Measurements from ENCODE around the gene AFF3.

Gene AFF3

GRCh38 chr2:99981840-99982239, 160.6 kb downstream of the AFF3 start:
- H3K36me3 ChIP-seq (ENCODE audit: control insufficient read depth, insufficient read depth, low read length), result no peaks in the 10 kb centered on the region
- no peaks in the 10 kb centered on the region for H3K4me1 ChIP-seq (ENCODE audit: control insufficient read depth, insufficient read depth, low read length, poor library complexity, severe bottlenecking)
- H3K9me3 ChIP-seq (ENCODE audit: control insufficient read depth, low read length), result no peaks in the 10 kb centered on the region
- H3K4me3 ChIP-seq (ENCODE audit: insufficient read depth, low read depth, low read length, poor library complexity, severe bottlenecking), result no peak overlapping the region
- H3K27ac ChIP-seq (ENCODE audit: insufficient read depth, low read length, poor library complexity, severe bottlenecking), result no peak overlapping the region
- H3K27me3 ChIP-seq (replicated peaks; ENCODE audit: control insufficient read depth, insufficient read depth, low read length, poor library complexity, severe bottlenecking), result no peaks in the 10 kb centered on the region
- no peak for DNase-seq

DNA sequence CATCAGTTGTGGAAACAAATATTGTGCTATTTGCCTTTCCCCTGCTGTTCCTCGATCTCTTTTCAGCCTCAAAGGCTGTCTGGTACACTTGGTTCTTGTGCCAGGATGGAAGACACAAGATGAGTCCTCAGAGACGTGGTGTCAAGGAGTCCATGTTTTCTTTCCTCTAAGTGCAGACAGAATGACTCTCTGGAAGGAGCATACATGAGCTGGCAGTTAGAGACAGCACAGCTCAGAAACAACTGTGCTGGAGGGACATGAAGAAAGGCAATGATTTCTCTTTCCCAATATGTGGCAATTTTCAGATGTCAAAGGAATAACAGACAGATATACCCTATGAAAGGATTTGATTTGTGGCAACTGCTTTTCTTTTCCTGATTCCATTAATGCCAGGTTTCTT, 162.2 kb downstream of the AFF3 start:
- DNase-seq, result no peak
- Histone ChIP-seq H3K4me3 (ENCODE audit: insufficient read depth, low read depth, low read length, poor library complexity, severe bottlenecking) (no peak overlapping the region), H3K27me3 (replicated peaks; ENCODE audit: control insufficient read depth, insufficient read depth, low read length, poor library complexity, severe bottlenecking) (no peaks in the 10 kb centered on the region), H3K4me1 (ENCODE audit: control insufficient read depth, insufficient read depth, low read length, poor library complexity, severe bottlenecking) (no peaks in the 10 kb centered on the region), H3K27ac (ENCODE audit: insufficient read depth, low read length, poor library complexity, severe bottlenecking) (no peak overlapping the region), H3K36me3 (ENCODE audit: control insufficient read depth, insufficient read depth, low read length) (no peaks in the 10 kb centered on the region), H3K9me3 (ENCODE audit: control insufficient read depth, low read length) (no peaks in the 10 kb centered on the region)

- H3K27ac ChIP-seq (ENCODE audit: insufficient read depth, low read length, poor library complexity, severe bottlenecking), result no peak overlapping the region
- H3K36me3 ChIP-seq (ENCODE audit: control insufficient read depth, insufficient read depth, low read length), result no peaks in the 10 kb centered on the region
- no peak for DNase-seq
- H3K9me3 ChIP-seq (ENCODE audit: control insufficient read depth, low read length), result no peaks in the 10 kb centered on the region
- H3K4me1 ChIP-seq (ENCODE audit: control insufficient read depth, insufficient read depth, low read length, poor library complexity, severe bottlenecking), result no peaks in the 10 kb centered on the region
- no peak overlapping the region for H3K4me3 ChIP-seq (ENCODE audit: insufficient read depth, low read depth, low read length, poor library complexity, severe bottlenecking)
- no peaks in the 10 kb centered on the region for H3K27me3 ChIP-seq (replicated peaks; ENCODE audit: control insufficient read depth, insufficient read depth, low read length, poor library complexity, severe bottlenecking)
These were observed 164.4 kb downstream of the AFF3 start for GRCh38 chr2:99977966-99978365.

GRCh38 chr2:99975386-99975785, 167.0 kb downstream of the AFF3 start:
- no peaks in the 10 kb centered on the region for H3K4me1 ChIP-seq (ENCODE audit: control insufficient read depth, insufficient read depth, low read length, poor library complexity, severe bottlenecking)
- no peak for DNase-seq
- no peaks in the 10 kb centered on the region for H3K27me3 ChIP-seq (replicated peaks; ENCODE audit: control insufficient read depth, insufficient read depth, low read length, poor library complexity, severe bottlenecking)
- no peaks in the 10 kb centered on the region for H3K9me3 ChIP-seq (ENCODE audit: control insufficient read depth, low read length)
- H3K36me3 ChIP-seq (ENCODE audit: control insufficient read depth, insufficient read depth, low read length), result no peaks in the 10 kb centered on the region
- H3K27ac ChIP-seq (ENCODE audit: insufficient read depth, low read length, poor library complexity, severe bottlenecking), result no peak overlapping the region
- no peak overlapping the region for H3K4me3 ChIP-seq (ENCODE audit: insufficient read depth, low read depth, low read length, poor library complexity, severe bottlenecking)

GRCh38 chr2:99974682-99975375, 167.6 kb downstream of the AFF3 start:
- Histone ChIP-seq H3K27ac (ENCODE audit: insufficient read depth, low read length, poor library complexity, severe bottlenecking) (no peak overlapping the region), H3K9me3 (ENCODE audit: control insufficient read depth, low read length) (no peaks in the 10 kb centered on the region), H3K4me3 (ENCODE audit: insufficient read depth, low read depth, low read length, poor library complexity, severe bottlenecking) (no peak overlapping the region), H3K27me3 (replicated peaks; ENCODE audit: control insufficient read depth, insufficient read depth, low read length, poor library complexity, severe bottlenecking) (no peaks in the 10 kb centered on the region), H3K36me3 (ENCODE audit: control insufficient read depth, insufficient read depth, low read length) (no peaks in the 10 kb centered on the region), H3K4me1 (ENCODE audit: control insufficient read depth, insufficient read depth, low read length, poor library complexity, severe bottlenecking) (no peaks in the 10 kb centered on the region)
- DNase-seq, result no peak

DNA sequence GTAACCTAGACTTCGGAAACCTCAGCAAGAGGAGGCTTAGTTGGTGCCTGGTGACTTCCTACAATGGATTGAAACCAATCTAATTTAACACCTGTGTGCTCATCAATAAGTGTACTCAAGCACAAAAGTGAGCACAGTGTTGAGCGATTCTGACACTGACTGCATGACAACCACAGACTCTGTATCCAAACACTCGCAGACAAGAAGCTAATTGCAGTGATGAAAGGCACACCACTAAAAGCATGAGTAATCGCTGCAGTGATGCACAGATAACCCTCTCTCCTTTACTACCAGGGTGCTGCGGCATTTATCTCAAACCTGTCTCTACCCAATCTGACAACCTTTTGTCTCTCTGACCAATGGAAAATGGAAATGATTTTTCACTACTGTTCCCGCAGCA, 168.1 kb downstream of the AFF3 start:
- DNase-seq, result no peak
- Histone ChIP-seq H3K4me3 (ENCODE audit: insufficient read depth, low read depth, low read length, poor library complexity, severe bottlenecking) (no peak overlapping the region), H3K4me1 (ENCODE audit: control insufficient read depth, insufficient read depth, low read length, poor library complexity, severe bottlenecking) (no peaks in the 10 kb centered on the region), H3K9me3 (ENCODE audit: control insufficient read depth, low read length) (no peaks in the 10 kb centered on the region), H3K27ac (ENCODE audit: insufficient read depth, low read length, poor library complexity, severe bottlenecking) (no peak overlapping the region), H3K27me3 (replicated peaks; ENCODE audit: control insufficient read depth, insufficient read depth, low read length, poor library complexity, severe bottlenecking) (no peaks in the 10 kb centered on the region), H3K36me3 (ENCODE audit: control insufficient read depth, insufficient read depth, low read length) (no peaks in the 10 kb centered on the region)

DNA sequence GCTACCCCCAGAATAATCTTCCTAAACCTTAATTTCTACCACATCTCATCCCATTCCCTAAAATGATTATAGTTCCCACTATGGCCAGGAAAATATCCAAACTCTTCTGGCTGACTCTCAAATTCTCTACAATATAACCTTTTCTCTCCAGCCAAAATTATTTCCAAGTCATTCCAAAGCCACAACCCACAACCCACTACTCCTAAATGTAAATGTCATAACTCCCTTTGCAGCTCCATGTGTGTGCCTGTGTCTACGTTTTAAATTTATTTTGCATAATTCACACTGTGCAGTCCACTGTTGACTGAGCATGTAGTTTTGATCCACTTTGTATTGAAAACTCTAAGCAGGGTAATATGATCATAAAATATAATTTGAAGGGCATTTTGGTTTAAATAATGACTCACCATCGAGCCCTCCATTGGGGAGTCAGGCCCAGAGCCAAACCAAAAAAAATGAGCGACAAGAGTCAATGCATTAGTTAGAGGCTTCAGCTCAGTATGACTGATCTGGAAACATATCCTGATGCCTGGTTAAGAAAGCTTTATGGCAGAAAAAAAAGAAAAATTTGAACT, 171.0 kb downstream of the AFF3 start:
- Histone ChIP-seq H3K4me3 (ENCODE audit: insufficient read depth, low read depth, low read length, poor library complexity, severe bottlenecking) (no peak overlapping the region), H3K4me1 (ENCODE audit: control insufficient read depth, insufficient read depth, low read length, poor library complexity, severe bottlenecking) (no peaks in the 10 kb centered on the region), H3K27ac (ENCODE audit: insufficient read depth, low read length, poor library complexity, severe bottlenecking) (no peak overlapping the region), H3K27me3 (replicated peaks; ENCODE audit: control insufficient read depth, insufficient read depth, low read length, poor library complexity, severe bottlenecking) (no peaks in the 10 kb centered on the region), H3K9me3 (ENCODE audit: control insufficient read depth, low read length) (no peaks in the 10 kb centered on the region), H3K36me3 (ENCODE audit: control insufficient read depth, insufficient read depth, low read length) (no peaks in the 10 kb centered on the region)
- no peak for DNase-seq

- Histone ChIP-seq H3K27me3 (replicated peaks; ENCODE audit: control insufficient read depth, insufficient read depth, low read length, poor library complexity, severe bottlenecking) (no peaks in the 10 kb centered on the region), H3K4me1 (ENCODE audit: control insufficient read depth, insufficient read depth, low read length, poor library complexity, severe bottlenecking) (no peaks in the 10 kb centered on the region), H3K36me3 (ENCODE audit: control insufficient read depth, insufficient read depth, low read length) (no peaks in the 10 kb centered on the region), H3K27ac (ENCODE audit: insufficient read depth, low read length, poor library complexity, severe bottlenecking) (no peak overlapping the region), H3K4me3 (ENCODE audit: insufficient read depth, low read depth, low read length, poor library complexity, severe bottlenecking) (no peak overlapping the region), H3K9me3 (ENCODE audit: control insufficient read depth, low read length) (no peaks in the 10 kb centered on the region)
- DNase-seq, result no peak
These were observed 172.0 kb downstream of the AFF3 start for GRCh38 chr2:99970292-99970868.

DNA sequence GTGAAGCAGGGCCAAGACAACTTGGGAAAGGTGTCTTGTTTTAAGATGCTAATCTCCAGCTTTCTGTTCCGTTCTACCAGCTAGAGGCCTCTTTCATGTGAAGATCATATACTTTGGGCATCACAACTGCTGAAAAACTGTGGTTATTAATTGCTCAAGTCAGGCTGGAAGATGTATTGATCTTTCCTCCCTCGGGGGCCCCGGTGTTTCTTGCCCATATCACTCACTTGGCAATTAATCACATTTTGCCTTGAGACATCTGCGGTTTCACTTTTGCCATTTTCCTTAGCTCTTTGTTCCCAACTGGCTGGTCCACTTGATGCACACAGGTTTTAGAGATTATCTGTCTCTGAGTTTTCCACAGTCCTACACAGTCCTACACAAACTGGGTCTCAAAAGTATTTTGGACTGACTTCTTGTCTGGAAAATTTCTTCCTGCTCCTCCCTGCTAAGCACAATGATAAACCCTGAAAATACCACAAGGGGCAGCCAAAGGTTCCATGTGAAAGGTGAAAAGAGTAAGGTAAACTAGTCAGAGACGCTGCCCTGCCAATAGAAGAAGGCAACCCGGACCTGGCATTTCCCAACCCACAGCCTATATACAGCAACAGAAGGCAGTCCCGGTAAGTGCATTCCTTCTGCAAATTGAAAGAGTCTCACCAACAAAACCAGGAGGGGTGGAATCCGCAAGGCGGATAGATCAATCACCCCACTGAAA, 181.0 kb downstream of the AFF3 start:
- no peaks in the 10 kb centered on the region for H3K36me3 ChIP-seq (ENCODE audit: control insufficient read depth, insufficient read depth, low read length)
- H3K27ac ChIP-seq (ENCODE audit: insufficient read depth, low read length, poor library complexity, severe bottlenecking), result no peak overlapping the region
- no peaks in the 10 kb centered on the region for H3K9me3 ChIP-seq (ENCODE audit: control insufficient read depth, low read length)
- no peak for DNase-seq
- H3K4me3 ChIP-seq (ENCODE audit: insufficient read depth, low read depth, low read length, poor library complexity, severe bottlenecking), result no peak overlapping the region
- no peaks in the 10 kb centered on the region for H3K27me3 ChIP-seq (replicated peaks; ENCODE audit: control insufficient read depth, insufficient read depth, low read length, poor library complexity, severe bottlenecking)
- H3K4me1 ChIP-seq (ENCODE audit: control insufficient read depth, insufficient read depth, low read length, poor library complexity, severe bottlenecking), result no peaks in the 10 kb centered on the region

GRCh38 chr2:99960790-99961189, 181.6 kb downstream of the AFF3 start:
- no peak overlapping the region for H3K4me3 ChIP-seq (ENCODE audit: insufficient read depth, low read depth, low read length, poor library complexity, severe bottlenecking)
- no peaks in the 10 kb centered on the region for H3K27me3 ChIP-seq (replicated peaks; ENCODE audit: control insufficient read depth, insufficient read depth, low read length, poor library complexity, severe bottlenecking)
- no peak overlapping the region for H3K27ac ChIP-seq (ENCODE audit: insufficient read depth, low read length, poor library complexity, severe bottlenecking)
- no peaks in the 10 kb centered on the region for H3K4me1 ChIP-seq (ENCODE audit: control insufficient read depth, insufficient read depth, low read length, poor library complexity, severe bottlenecking)
- no peaks in the 10 kb centered on the region for H3K36me3 ChIP-seq (ENCODE audit: control insufficient read depth, insufficient read depth, low read length)
- DNase-seq, result no peak
- H3K9me3 ChIP-seq (ENCODE audit: control insufficient read depth, low read length), result no peaks in the 10 kb centered on the region

Measured in effector memory CD4-positive, alpha-beta T cell (primary cell).